Gastroesophageal sphincter (tissue), 4 donors: ENCODE results near the gene OR51A2. TPM values are rescaled to one million over a fixed set of nuclear protein-coding genes. Genes with fewer than 3 reads are reported as not detected.

ENCODE experiments used
- ATAC-seq: fragments of 150-250 bp; one replicate; pipeline ENCODE4 v1.9.1; 2016; ENCODE audit warnings: mild to moderate bottlenecking, moderate library complexity
- H3K27ac ChIP-seq, 4 donors: fragments of 200-600 bp; sonication (generic) in 3 of 4; 1 replicate in 3 of 4; 2 replicates in 1 of 4; pipeline ENCODE4 v1.5.1; 2016 to 2019
- H3K27me3 ChIP-seq: fragments of 200-600 bp; sonication (generic); one replicate; pipeline ENCODE4 v1.5.1; 2019
- H3K36me3 ChIP-seq, 2 donors: fragments of 200-600 bp; sonication (generic); one replicate each; pipeline ENCODE4 v1.5.1; 2019; ENCODE audit warnings: control low read depth in 1 of 2
- H3K4me1 ChIP-seq, 3 donors: fragments of 200-600 bp; sonication (generic); 1 replicate in 2 of 3; 2 replicates in 1 of 3; pipeline ENCODE4 v1.5.1; 2016 to 2019; ENCODE audit warnings: control low read depth in 2 of 3
- H3K4me3 ChIP-seq, 2 donors: fragments of 200-600 bp; sonication (generic); one replicate each; pipeline ENCODE4 v1.5.1; 2019; ENCODE audit warnings: mild to moderate bottlenecking in 1 of 2, moderate library complexity in 1 of 2
- H3K9me3 ChIP-seq, 3 donors: fragments of 200-600 bp; sonication (generic); one replicate each; pipeline ENCODE4 v1.5.1; 2017 to 2019; ENCODE audit warnings: control low read depth in 2 of 3
- CTCF ChIP-seq, 4 experiments: fragments of 200-600 bp in 2 of 4; fragments of 450-650 bp in 2 of 4; sonication (generic) in 1 of 4; IDR thresholded peaks; one replicate each; pipeline ENCODE4 v1.5.1; 2017 to 2019; ENCODE audit warnings: antibody characterized with exemption in 4 of 4, mild to moderate bottlenecking in 2 of 4, moderate library complexity in 2 of 4
- EP300 ChIP-seq: sonication (generic); formaldehyde crosslinking; IDR thresholded peaks from one replicate; pipeline ENCODE4 v1.6.1; 2017; ENCODE audit warnings: antibody characterized with exemption, mild to moderate bottlenecking
- POLR2A ChIP-seq, 2 donors: fragments of 450-650 bp; IDR thresholded peaks; one replicate each; pipeline ENCODE4 v1.6.1; 2017; ENCODE audit warnings: antibody characterized with exemption in 2 of 2, mild to moderate bottlenecking in 2 of 2, moderate library complexity in 1 of 2
- POLR2AphosphoS5 ChIP-seq: sonication (generic); formaldehyde crosslinking; IDR thresholded peaks from one replicate; pipeline ENCODE4 v1.6.1; 2017; ENCODE audit warnings: antibody characterized with exemption
- WGBS, 2 donors: methylation state at CpG; one replicate each; pipeline ENCODE4 v1.1.5; 2018; ENCODE audit warnings: low coverage in 1 of 2; 5-methylcytosine and 5-hydroxymethylcytosine counted together
- total RNA-seq, 4 donors: library from RNA; depleted of rRNA; stranded (reverse); fragments of >200 nt; gene quantifications; one replicate each; pipeline ENCODE4 v1.1.0, GENCODE V29; 2016

Gene OR51A2
- total RNA-seq, 4 donors from 2014 or later = not detected

GRCh38 chr11:4957396-4957795, 1.9 kb upstream of the OR51A2 start:
- ATAC-seq = no peak
- Histone ChIP-seq H3K27ac (no peak overlapping the region), H3K4me3 (no peak overlapping the region), H3K9me3 (no peaks in the 10 kb centered on the region), H3K4me1 (no peaks in the 10 kb centered on the region), H3K36me3 (no peaks in the 10 kb centered on the region), H3K27me3 (no peaks in the 10 kb centered on the region)
- WGBS, 2 donors = 74 to 80% methylated on average over 4 of the region's 4 CpGs
- TF ChIP-seq POLR2AphosphoS5 = no peak
- TF ChIP-seq EP300 = no peak
- no peak for TF ChIP-seq POLR2A (IDR thresholded peaks at IDR 0.05)
- TF ChIP-seq CTCF (IDR thresholded peaks at IDR 0.05) = no peak

GRCh38 chr11:4947505-4947904, 8.0 kb downstream of the OR51A2 start, which contains the start of gene OR51A4:
TSS of gene OR51A4 (minus strand) at chr11:4947605. CDS start at chr11:4947100, 505 bp downstream.
- Histone ChIP-seq H3K27ac (no peak within 1 kb of the TSS), H3K4me1 (no peaks in the 10 kb centered on the region), H3K4me3 (no peak within 1 kb of the TSS), H3K9me3 (no peaks in the 10 kb centered on the region), H3K36me3 (no peaks in the 10 kb centered on the region), H3K27me3 (no peaks in the 10 kb centered on the region)
- no peak for ATAC-seq
- TF ChIP-seq POLR2A (IDR thresholded peaks at IDR 0.05) = no peak

GRCh38 chr11:4936745-4937144, 18.8 kb downstream of the OR51A2 start:
- Histone ChIP-seq H3K9me3 (no peaks in the 10 kb centered on the region), H3K4me3 (no peak overlapping the region), H3K36me3 (no peaks in the 10 kb centered on the region), H3K4me1 (no peaks in the 10 kb centered on the region), H3K27ac (no peak overlapping the region), H3K27me3 (no peaks in the 10 kb centered on the region)
- TF ChIP-seq EP300 = no peak
- TF ChIP-seq POLR2AphosphoS5 = no peak
- TF ChIP-seq CTCF (IDR thresholded peaks at IDR 0.05) = no peak
- no peak for TF ChIP-seq POLR2A (IDR thresholded peaks at IDR 0.05)
- WGBS, 2 donors = 73 to 74% methylated on average over 3 of the region's 3 CpGs
- ATAC-seq = no peak

GRCh38 chr11:4932751-4933150, 22.8 kb downstream of the OR51A2 start:
- ATAC-seq = no peak
- WGBS, 2 donors = 55 to 74% methylated on average over 4 of the region's 4 CpGs
- TF ChIP-seq EP300 (no peak), POLR2A (IDR thresholded peaks at IDR 0.05) (no peak), POLR2AphosphoS5 (no peak), CTCF (IDR thresholded peaks at IDR 0.05) (no peak)
- Histone ChIP-seq H3K36me3 (no peaks in the 10 kb centered on the region), H3K27ac (no peak overlapping the region), H3K4me3 (no peak overlapping the region), H3K27me3 (no peaks in the 10 kb centered on the region), H3K4me1 (no peaks in the 10 kb centered on the region), H3K9me3 (no peaks in the 10 kb centered on the region)

- H3K4me1 ChIP-seq = no peaks in the 10 kb centered on the region
- no peaks in the 10 kb centered on the region for H3K9me3 ChIP-seq
- no peak overlapping the region for H3K4me3 ChIP-seq
- no peak for ATAC-seq
- no peak overlapping the region for H3K27ac ChIP-seq
- no peaks in the 10 kb centered on the region for H3K36me3 ChIP-seq
- no peak for TF ChIP-seq EP300
- TF ChIP-seq POLR2A (IDR thresholded peaks at IDR 0.05) = no peak
- no peak for TF ChIP-seq CTCF (IDR thresholded peaks at IDR 0.05)
- no peak for TF ChIP-seq POLR2AphosphoS5
- H3K27me3 ChIP-seq = no peaks in the 10 kb centered on the region
These were observed 28.9 kb downstream of the OR51A2 start for GRCh38 chr11:4926608-4927007.

- 88 to 90% methylated on average over 1 of the region's 1 CpG for WGBS, 2 donors
- Histone ChIP-seq H3K9me3 (no peaks in the 10 kb centered on the region), H3K27me3 (no peaks in the 10 kb centered on the region), H3K36me3 (no peaks in the 10 kb centered on the region), H3K4me1 (no peaks in the 10 kb centered on the region), H3K4me3 (no peak within 1 kb of the TSS), H3K27ac (no peak within 1 kb of the TSS)
- TF ChIP-seq EP300 (no peak), POLR2AphosphoS5 (no peak), CTCF (IDR thresholded peaks at IDR 0.05) (no peak), POLR2A (IDR thresholded peaks at IDR 0.05) (no peak)
- no peak for ATAC-seq
These were observed 31.3 kb downstream of the OR51A2 start, which contains the start of gene OR51G1 for GRCh38 chr11:4924239-4924638. TSS of gene OR51G1 (minus strand) at chr11:4924339. CDS start at chr11:4924339, 0 bp downstream.
